ENCODE measurements around the gene ARHGAP28. TPM values are rescaled to one million over a fixed set of nuclear protein-coding genes. Genes with fewer than 3 reads are reported as not detected.

Gene ARHGAP28
- total RNA-seq, 1 experiment from 2014 or later, result 0.41 TPM

DNA sequence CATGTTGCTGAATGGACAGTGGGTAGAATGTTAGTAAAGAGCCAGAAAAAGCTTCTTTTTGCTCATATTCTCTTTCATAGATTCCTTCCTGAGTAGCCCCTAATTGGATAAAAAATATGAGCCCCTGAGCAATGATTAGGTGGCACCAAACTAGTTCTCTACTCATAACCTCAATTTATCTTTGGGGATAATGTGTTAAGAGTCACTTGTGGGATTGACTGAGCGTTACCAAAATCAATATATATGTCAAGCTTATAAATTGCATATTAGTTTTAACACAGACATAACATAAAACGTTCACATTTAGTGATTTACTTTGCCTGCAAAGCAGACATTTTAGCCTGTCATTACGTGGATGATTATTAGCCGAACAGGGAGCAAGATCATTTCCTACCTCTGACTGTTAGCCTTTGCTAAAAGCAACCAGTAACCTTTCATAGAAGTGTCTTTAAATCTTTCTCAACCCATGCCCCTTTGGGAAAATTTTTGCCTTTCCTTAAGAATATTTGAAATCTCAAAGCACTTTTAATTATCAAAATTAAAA, 85.4 kb downstream of the ARHGAP28 start:
- CTCF ChIA-PET, result no interaction called here

DNA sequence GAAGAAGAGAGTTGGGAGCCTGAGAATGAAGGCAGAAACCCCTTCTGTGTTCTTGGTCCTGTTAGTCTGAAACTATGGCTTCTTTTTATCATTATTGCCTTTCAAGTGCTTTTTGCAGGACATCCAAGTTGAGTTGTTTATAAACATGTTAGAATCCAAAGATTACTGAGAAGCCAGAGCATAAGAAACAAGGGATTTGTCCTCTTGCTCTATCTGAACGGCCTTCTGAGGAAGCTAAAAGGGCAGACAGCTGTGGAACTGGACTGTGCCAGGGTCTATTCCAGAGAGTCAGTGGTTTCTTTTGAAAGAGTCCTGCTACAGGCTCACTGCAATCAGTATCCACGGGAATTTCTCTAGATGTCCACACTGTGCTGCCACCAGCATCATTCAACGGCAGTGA, 86.6 kb downstream of the ARHGAP28 start:
- Histone ChIP-seq H3K4me1 (ENCODE audit: control insufficient read depth, insufficient read depth, low read length) (no peaks in the 10 kb centered on the region), H3K9me3 (ENCODE audit: control insufficient read depth, insufficient read depth, low read depth, low read length) (no peaks in the 10 kb centered on the region), H3K4me3 (ENCODE audit: low read depth in 2 of 2, low read length in 2 of 2) (no peak overlapping the region), H3K36me3 (ENCODE audit: control insufficient read depth, insufficient read depth, low read length) (no peaks in the 10 kb centered on the region), H3K27ac (ENCODE audit: low read length) (no peak overlapping the region), H3K27me3 (ENCODE audit: control insufficient read depth, insufficient read depth, low read length) (no peaks in the 10 kb centered on the region)
- ChIA-PET POLR2A (no interaction called here), CTCF (no interaction called here)
- in situ Hi-C loops (cut with HindIII; ENCODE audit: low pct_unique_long_range_greater_than_20kb, low sequenced_read_pairs) (no loop called here), intact Hi-C loops (cut with micrococcal nuclease; ENCODE audit: unreplicated experiment) (no loop called here)
- TF ChIP-seq TCF7L2 (IDR thresholded peaks at IDR 0.05; ENCODE audit: low read depth, low read length) (no peak), POLR2AphosphoS5 (IDR thresholded peaks at IDR 0.05; ENCODE audit: low read depth, low read length) (no peak), SIN3A (IDR thresholded peaks at IDR 0.05; ENCODE audit: borderline replicate concordance, insufficient read depth, low read depth, low read length) (no peak)
- TF ChIP-seq, protein P1, sequence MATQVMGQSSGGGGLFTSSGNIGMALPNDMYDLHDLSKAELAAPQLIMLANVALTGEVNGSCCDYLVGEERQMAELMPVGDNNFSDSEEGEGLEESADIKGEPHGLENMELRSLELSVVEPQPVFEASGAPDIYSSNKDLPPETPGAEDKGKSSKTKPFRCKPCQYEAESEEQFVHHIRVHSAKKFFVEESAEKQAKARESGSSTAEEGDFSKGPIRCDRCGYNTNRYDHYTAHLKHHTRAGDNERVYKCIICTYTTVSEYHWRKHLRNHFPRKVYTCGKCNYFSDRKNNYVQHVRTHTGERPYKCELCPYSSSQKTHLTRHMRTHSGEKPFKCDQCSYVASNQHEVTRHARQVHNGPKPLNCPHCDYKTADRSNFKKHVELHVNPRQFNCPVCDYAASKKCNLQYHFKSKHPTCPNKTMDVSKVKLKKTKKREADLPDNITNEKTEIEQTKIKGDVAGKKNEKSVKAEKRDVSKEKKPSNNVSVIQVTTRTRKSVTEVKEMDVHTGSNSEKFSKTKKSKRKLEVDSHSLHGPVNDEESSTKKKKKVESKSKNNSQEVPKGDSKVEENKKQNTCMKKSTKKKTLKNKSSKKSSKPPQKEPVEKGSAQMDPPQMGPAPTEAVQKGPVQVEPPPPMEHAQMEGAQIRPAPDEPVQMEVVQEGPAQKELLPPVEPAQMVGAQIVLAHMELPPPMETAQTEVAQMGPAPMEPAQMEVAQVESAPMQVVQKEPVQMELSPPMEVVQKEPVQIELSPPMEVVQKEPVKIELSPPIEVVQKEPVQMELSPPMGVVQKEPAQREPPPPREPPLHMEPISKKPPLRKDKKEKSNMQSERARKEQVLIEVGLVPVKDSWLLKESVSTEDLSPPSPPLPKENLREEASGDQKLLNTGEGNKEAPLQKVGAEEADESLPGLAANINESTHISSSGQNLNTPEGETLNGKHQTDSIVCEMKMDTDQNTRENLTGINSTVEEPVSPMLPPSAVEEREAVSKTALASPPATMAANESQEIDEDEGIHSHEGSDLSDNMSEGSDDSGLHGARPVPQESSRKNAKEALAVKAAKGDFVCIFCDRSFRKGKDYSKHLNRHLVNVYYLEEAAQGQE (IDR thresholded peaks at IDR 0.05; ENCODE audit: insufficient read depth in 1 of 2, low read depth in 2 of 2, low read length in 1 of 2), result no peak
- TF ChIP-seq, protein P2, sequence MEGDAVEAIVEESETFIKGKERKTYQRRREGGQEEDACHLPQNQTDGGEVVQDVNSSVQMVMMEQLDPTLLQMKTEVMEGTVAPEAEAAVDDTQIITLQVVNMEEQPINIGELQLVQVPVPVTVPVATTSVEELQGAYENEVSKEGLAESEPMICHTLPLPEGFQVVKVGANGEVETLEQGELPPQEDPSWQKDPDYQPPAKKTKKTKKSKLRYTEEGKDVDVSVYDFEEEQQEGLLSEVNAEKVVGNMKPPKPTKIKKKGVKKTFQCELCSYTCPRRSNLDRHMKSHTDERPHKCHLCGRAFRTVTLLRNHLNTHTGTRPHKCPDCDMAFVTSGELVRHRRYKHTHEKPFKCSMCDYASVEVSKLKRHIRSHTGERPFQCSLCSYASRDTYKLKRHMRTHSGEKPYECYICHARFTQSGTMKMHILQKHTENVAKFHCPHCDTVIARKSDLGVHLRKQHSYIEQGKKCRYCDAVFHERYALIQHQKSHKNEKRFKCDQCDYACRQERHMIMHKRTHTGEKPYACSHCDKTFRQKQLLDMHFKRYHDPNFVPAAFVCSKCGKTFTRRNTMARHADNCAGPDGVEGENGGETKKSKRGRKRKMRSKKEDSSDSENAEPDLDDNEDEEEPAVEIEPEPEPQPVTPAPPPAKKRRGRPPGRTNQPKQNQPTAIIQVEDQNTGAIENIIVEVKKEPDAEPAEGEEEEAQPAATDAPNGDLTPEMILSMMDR (IDR thresholded peaks at IDR 0.05), result no peak
- no peak for DNase-seq (ENCODE audit: low read depth, low spot score)
- ATAC-seq, result no peak
- BruUV-seq (replicated peaks), result no TSS peak

More for the DNA sequence above, 85.4 kb downstream of the ARHGAP28 start:
- no peak for ATAC-seq
- POLR2A ChIA-PET, result no interaction called here
- BruUV-seq (replicated peaks), result no TSS peak
- Histone ChIP-seq H3K36me3 (ENCODE audit: control insufficient read depth, insufficient read depth, low read length) (no peaks in the 10 kb centered on the region), H3K4me3 (ENCODE audit: low read depth in 2 of 2, low read length in 2 of 2) (no peak overlapping the region), H3K27me3 (ENCODE audit: control insufficient read depth, insufficient read depth, low read length) (no peaks in the 10 kb centered on the region), H3K9me3 (ENCODE audit: control insufficient read depth, insufficient read depth, low read depth, low read length) (no peaks in the 10 kb centered on the region), H3K4me1 (ENCODE audit: control insufficient read depth, insufficient read depth, low read length) (no peaks in the 10 kb centered on the region), H3K27ac (ENCODE audit: low read length) (no peak overlapping the region)
- DNase-seq (ENCODE audit: low read depth, low spot score), result no peak
- TF ChIP-seq, protein P1 (IDR thresholded peaks at IDR 0.05; ENCODE audit: insufficient read depth in 1 of 2, low read depth in 2 of 2, low read length in 1 of 2), result no peak
- intact Hi-C loops (cut with micrococcal nuclease; ENCODE audit: unreplicated experiment), result no loop called here
- in situ Hi-C loops (cut with HindIII; ENCODE audit: low pct_unique_long_range_greater_than_20kb, low sequenced_read_pairs), result no loop called here
